Stimulated activated CD4-positive, alpha-beta T cell treated with anti-CD3 and anti-CD28 coated beads, Interleukin-4, amount 100 ng/mL, for 24 hours (primary cell): ENCODE measurements around the gene SIMC1.

Experiments
- DNase-seq: peaks from one replicate; pipeline ENCODE4 v3.0.0-alpha.2; 2020

SIMC1 gene

GRCh38 chr5:176389135-176390123 is 151.2 kb downstream of the SIMC1 start:
- no peak for DNase-seq

- no peak for DNase-seq
Measured at GRCh38 chr5:176391479-176391878, 153.3 kb downstream of the SIMC1 start.

- no peak for DNase-seq
Measured at GRCh38 chr5:176391999-176392398, 153.8 kb downstream of the SIMC1 start.

GRCh38 chr5:176392526-176392925 is 154.3 kb downstream of the SIMC1 start:
- no peak for DNase-seq

GRCh38 chr5:176394096-176394495 is 155.9 kb downstream of the SIMC1 start:
- DNase-seq = no peak

GRCh38 chr5:176394881-176395675 is 156.9 kb downstream of the SIMC1 start:
- DNase-seq = no peak
